ENCODE measurements around the gene TBX1.

- TF ChIP-seq ZNF83 (CRISPR knock-in tag; IDR thresholded peaks at IDR 0.05; ENCODE audit: borderline replicate concordance) (no peak), ZSCAN30 (CRISPR knock-in tag; IDR thresholded peaks at IDR 0.05) (no peak), SALL2 (CRISPR knock-in tag; IDR thresholded peaks at IDR 0.05) (no peak), FOXJ3 (CRISPR knock-in tag; IDR thresholded peaks at IDR 0.05; ENCODE audit: borderline replicate concordance) (no peak), ZNF75D (CRISPR knock-in tag; IDR thresholded peaks at IDR 0.05; ENCODE audit: borderline replicate concordance) (no peak)
Measured at GRCh38 chr22:19815093-19815822, 54.7 kb downstream of the TBX1 start.
